DOHH2 (cell line): ENCODE results near the gene CNTN5.

Source experiments
- EZH2phosphoT487 ChIP-seq: fragments of 200-600 bp; sonication (generic); IDR thresholded peaks from 2 replicates; pipeline ENCODE4 v1.6.1; 2017; ENCODE audit warnings: borderline replicate concordance, mild to moderate bottlenecking, antibody characterized with exemption, low read length, moderate library complexity, mixed read lengths
- TF ChIP-seq, protein P1 (sequence below): fragments of 200-600 bp; sonication (generic); IDR thresholded peaks from one replicate; pipeline ENCODE4 v1.5.1; 2014; ENCODE audit warnings: antibody characterized with exemption, mild to moderate bottlenecking, low read depth, low read length; ENCODE audit not compliant: poor library complexity, severe bottlenecking

DNA sequence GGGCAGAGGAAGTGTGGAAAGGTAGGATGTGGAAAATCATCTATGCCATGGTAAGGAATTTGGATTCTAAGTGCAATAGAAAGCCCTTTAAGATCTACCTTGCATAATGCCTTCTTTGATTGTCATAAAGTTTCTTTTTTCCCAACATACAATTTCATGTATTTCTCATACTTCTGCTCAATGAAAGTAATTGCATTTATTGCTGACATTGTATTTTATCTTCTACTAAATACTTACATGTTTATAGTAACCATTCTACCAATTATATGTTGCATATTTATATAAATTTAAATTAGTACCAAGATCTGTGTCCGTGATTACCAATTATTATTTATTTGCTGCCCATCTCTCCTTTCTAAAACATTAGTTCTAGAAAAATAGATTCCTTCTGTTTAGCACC lies 114.8 kb downstream of the CNTN5 start:
- TF ChIP-seq, protein P1, sequence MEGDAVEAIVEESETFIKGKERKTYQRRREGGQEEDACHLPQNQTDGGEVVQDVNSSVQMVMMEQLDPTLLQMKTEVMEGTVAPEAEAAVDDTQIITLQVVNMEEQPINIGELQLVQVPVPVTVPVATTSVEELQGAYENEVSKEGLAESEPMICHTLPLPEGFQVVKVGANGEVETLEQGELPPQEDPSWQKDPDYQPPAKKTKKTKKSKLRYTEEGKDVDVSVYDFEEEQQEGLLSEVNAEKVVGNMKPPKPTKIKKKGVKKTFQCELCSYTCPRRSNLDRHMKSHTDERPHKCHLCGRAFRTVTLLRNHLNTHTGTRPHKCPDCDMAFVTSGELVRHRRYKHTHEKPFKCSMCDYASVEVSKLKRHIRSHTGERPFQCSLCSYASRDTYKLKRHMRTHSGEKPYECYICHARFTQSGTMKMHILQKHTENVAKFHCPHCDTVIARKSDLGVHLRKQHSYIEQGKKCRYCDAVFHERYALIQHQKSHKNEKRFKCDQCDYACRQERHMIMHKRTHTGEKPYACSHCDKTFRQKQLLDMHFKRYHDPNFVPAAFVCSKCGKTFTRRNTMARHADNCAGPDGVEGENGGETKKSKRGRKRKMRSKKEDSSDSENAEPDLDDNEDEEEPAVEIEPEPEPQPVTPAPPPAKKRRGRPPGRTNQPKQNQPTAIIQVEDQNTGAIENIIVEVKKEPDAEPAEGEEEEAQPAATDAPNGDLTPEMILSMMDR: no peak
- no peak for TF ChIP-seq EZH2phosphoT487
